ENCODE results near the gene CENPB.

Gene CENPB

GRCh38 chr20:3752386-3752759 is 34.2 kb downstream of the CENPB start:
- H4K20me1 ChIP-seq (ENCODE audit: insufficient read depth), result no peaks in the 10 kb centered on the region
- no peaks in the 10 kb centered on the region for H3K36me3 ChIP-seq (ENCODE audit: insufficient read depth)
- H3K27ac ChIP-seq, result no peak overlapping the region
- H2AFZ ChIP-seq (ENCODE audit: low read depth), result no peak overlapping the region
- no peak for TF ChIP-seq CTCF (conservative IDR thresholded peaks at IDR 0.05; ENCODE audit: low read depth, low read length)
- H3K79me2 ChIP-seq (ENCODE audit: insufficient read depth, low read depth), result no peaks in the 10 kb centered on the region
- H3K4me1 ChIP-seq (ENCODE audit: low read depth, poor library complexity, severe bottlenecking), result no peaks in the 10 kb centered on the region
- H3K9ac ChIP-seq, result no peak overlapping the region
- no peak overlapping the region for H3K4me2 ChIP-seq
- no peaks in the 10 kb centered on the region for H3K27me3 ChIP-seq (ENCODE audit: insufficient read depth, low read depth)
- no peak overlapping the region for H3K4me3 ChIP-seq (IDR thresholded peaks at IDR 0.05; ENCODE audit: insufficient read depth, low read depth, low read length)

GRCh38 chr20:3751675-3752385 is 34.7 kb downstream of the CENPB start:
- Histone ChIP-seq H3K36me3 (ENCODE audit: insufficient read depth) (no peaks in the 10 kb centered on the region), H2AFZ (ENCODE audit: low read depth) (no peak overlapping the region), H3K27ac (no peak overlapping the region), H3K4me2 (no peak overlapping the region), H4K20me1 (ENCODE audit: insufficient read depth) (no peaks in the 10 kb centered on the region), H3K79me2 (ENCODE audit: insufficient read depth, low read depth) (no peaks in the 10 kb centered on the region), H3K4me1 (ENCODE audit: low read depth, poor library complexity, severe bottlenecking) (no peaks in the 10 kb centered on the region), H3K27me3 (ENCODE audit: insufficient read depth, low read depth) (no peaks in the 10 kb centered on the region), H3K4me3 (IDR thresholded peaks at IDR 0.05; ENCODE audit: insufficient read depth, low read depth, low read length) (no peak overlapping the region), H3K9ac (no peak overlapping the region)
- no peak for TF ChIP-seq CTCF (conservative IDR thresholded peaks at IDR 0.05; ENCODE audit: low read depth, low read length)

- H4K20me1 ChIP-seq (ENCODE audit: insufficient read depth), result no peaks in the 10 kb centered on the region
- no peak overlapping the region for H2AFZ ChIP-seq (ENCODE audit: low read depth)
- no peak overlapping the region for H3K4me3 ChIP-seq (IDR thresholded peaks at IDR 0.05; ENCODE audit: insufficient read depth, low read depth, low read length)
- no peak overlapping the region for H3K9ac ChIP-seq
- H3K27ac ChIP-seq, result no peak overlapping the region
- H3K4me1 ChIP-seq (ENCODE audit: low read depth, poor library complexity, severe bottlenecking), result no peaks in the 10 kb centered on the region
- no peaks in the 10 kb centered on the region for H3K79me2 ChIP-seq (ENCODE audit: insufficient read depth, low read depth)
- no peak overlapping the region for H3K4me2 ChIP-seq
- H3K36me3 ChIP-seq (ENCODE audit: insufficient read depth), result no peaks in the 10 kb centered on the region
- no peak for TF ChIP-seq CTCF (conservative IDR thresholded peaks at IDR 0.05; ENCODE audit: low read depth, low read length)
- H3K27me3 ChIP-seq (ENCODE audit: insufficient read depth, low read depth), result no peaks in the 10 kb centered on the region
Observed at GRCh38 chr20:3751305-3751674, 35.2 kb downstream of the CENPB start.

DNA sequence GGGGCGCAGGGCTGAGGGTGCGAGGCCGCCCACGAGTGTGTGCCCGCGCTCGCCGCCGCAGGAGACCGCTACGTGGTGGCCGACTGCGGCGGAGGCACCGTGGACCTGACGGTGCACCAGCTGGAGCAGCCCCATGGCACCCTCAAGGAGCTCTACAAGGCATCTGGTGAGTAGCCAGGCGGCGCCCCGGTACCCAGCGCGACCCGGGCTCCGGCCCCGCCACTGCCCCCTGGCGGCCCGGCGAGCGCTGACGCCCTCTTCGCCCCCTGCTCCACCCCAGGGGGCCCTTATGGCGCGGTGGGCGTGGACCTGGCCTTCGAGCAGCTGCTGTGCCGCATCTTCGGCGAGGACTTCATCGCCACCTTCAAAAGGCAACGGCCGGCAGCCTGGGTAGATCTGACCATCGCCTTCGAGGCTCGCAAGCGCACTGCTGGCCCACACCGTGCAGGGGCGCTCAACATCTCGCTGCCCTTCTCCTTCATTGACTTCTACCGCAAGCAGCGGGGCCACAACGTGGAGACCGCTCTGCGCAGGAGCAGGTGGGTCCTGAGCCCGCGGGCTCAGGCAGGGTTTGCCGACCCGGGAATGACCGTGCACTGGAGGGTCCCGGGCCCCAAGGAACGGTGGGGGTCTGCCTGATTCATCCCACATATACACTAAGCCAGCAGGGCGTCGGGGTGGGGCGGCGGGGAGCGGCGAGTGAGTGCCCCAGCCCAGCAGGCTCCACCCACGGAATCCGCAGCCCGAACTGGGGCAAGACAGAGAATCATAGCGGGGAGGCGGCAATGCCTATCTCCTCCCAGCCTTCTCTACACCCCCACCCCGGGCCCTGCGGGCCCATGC is 36.6 kb downstream of the CENPB start:
- H3K9ac ChIP-seq, result no peak overlapping the region
- no peak for TF ChIP-seq CTCF (conservative IDR thresholded peaks at IDR 0.05; ENCODE audit: low read depth, low read length)
- H4K20me1 ChIP-seq (ENCODE audit: insufficient read depth), result no peaks in the 10 kb centered on the region
- no peaks in the 10 kb centered on the region for H3K27me3 ChIP-seq (ENCODE audit: insufficient read depth, low read depth)
- H3K4me3 ChIP-seq (IDR thresholded peaks at IDR 0.05; ENCODE audit: insufficient read depth, low read depth, low read length), result no peak overlapping the region
- no peaks in the 10 kb centered on the region for H3K79me2 ChIP-seq (ENCODE audit: insufficient read depth, low read depth)
- H3K4me2 ChIP-seq, result no peak overlapping the region
- H2AFZ ChIP-seq (ENCODE audit: low read depth), result no peak overlapping the region
- H3K36me3 ChIP-seq (ENCODE audit: insufficient read depth), result no peaks in the 10 kb centered on the region
- no peak overlapping the region for H3K27ac ChIP-seq
- H3K4me1 ChIP-seq (ENCODE audit: low read depth, poor library complexity, severe bottlenecking), result no peaks in the 10 kb centered on the region
